Endometrial microvascular endothelial cells (primary cell): ENCODE measurements around the gene SCYGR3. TPM values are rescaled to one million over a fixed set of nuclear protein-coding genes. Genes with fewer than 3 reads are reported as not detected.
"Not testable (repeated sequence)": the region's sequence is repeated elsewhere in the genome, so short reads cannot be mapped to it uniquely, and the experiment has no call there.

Experiments
- in situ Hi-C: cut with HindIII; loops from 2 replicates; pipeline ENCODE4 v1.10.0; 2017; ENCODE audit warnings: low sequenced_read_pairs, low pct_unique_long_range_greater_than_20kb; ENCODE audit errors: inconsistent ontology term
- total RNA-seq: library from RNA; depleted of rRNA; stranded (reverse); fragments of >200 nt; gene quantifications from one replicate; pipeline ENCODE4 v1.2.3, GENCODE V29; 2015; ENCODE audit errors: inconsistent ontology term

SCYGR3 gene
- total RNA-seq, 1 donor from 2014 or later = not detected

GRCh38 chr2:227615906-227616305, 1.3 kb upstream of the SCYGR3 start:
- in situ Hi-C loops = no loop called here

- in situ Hi-C loops = no loop called here
These were observed 541 bp upstream of the SCYGR3 start for GRCh38 chr2:227615181-227615580.

DNA sequence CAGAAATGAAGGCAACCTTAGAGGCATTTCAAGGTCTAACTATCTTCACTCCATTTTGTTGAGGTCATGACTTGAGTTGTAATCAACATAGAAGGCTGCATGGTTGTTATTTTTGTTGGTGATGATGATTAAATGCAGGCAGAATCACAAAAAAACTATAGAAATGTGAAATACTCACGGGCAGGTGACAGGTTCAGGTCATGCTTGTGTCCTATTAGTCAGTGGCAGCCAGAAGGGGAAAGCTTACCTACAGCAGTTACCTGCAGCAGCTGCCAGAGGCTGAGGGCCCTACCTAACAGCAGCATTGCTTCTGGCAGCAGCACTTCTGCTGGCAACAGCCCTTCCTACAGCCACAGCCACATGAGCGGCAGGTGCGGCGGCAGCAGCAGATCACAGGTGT, 394 bp downstream of the SCYGR3 start:
- in situ Hi-C loops = no loop called here

DNA sequence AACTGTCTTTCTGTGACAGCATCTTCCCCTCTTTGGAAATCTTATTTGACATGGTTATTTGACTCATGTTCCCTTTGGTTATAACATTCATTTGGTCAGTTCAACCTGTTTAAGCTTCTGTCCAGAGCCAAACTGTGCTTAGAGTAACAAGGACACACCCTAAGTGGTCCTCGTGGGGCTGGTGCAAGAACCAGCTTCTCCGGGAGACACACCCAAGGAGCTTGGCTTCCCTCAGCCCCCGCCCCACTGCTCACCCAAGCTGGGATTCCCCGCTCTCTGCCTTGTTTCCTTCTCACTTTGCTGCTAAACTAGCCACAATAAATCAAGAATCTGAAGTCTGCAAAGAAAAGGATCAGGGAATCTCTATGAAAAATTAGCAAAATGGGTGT, 1.4 kb downstream of the SCYGR3 start:
- in situ Hi-C loops = no loop called here

GRCh38 chr2:227612546-227613271, 1.9 kb downstream of the SCYGR3 start:
- in situ Hi-C loops = no loop called here

DNA sequence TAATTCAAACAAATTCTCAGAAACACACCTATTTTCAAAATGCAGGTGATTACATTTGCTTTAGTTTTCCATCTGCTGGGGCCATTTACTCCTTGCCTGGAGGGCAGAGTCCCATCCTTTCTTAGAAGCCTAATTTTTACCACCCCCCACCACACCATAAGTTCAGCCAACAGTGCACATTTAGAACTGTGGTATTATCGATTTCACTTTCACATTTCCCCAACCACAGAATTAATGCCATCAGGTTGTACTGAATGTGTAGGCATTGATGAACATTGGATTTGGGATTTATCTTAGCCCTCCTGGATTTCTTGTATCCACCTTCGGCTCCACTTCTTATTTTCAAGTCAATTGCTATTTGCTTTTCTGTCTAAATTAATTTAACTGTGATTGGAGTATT, 4.5 kb downstream of the SCYGR3 start:
- in situ Hi-C loops = no loop called here

- in situ Hi-C loops = no loop called here
These were observed 5.9 kb downstream of the SCYGR3 start for GRCh38 chr2:227608561-227609338.

GRCh38 chr2:227607941-227608340, 6.7 kb downstream of the SCYGR3 start:
- in situ Hi-C loops = no loop called here

DNA sequence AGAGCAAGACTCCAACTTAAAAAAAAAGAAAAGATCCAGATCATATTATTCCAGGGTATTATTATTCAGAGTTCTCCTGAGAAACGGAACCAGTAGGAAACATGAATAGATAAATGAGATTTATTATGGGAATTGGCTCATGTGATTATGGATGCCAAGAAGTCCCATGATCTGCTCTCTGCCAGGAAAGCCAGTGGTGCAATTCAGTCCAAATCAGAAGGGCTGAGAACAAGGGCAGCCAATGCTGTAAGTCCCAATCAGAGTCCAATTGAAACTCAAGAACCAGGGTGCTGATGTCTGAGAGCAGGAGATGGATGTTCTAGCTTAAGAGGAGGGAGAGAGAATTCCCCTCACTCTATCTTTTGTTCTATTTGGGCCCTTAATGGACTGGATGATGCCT, 8.2 kb downstream of the SCYGR3 start:
- in situ Hi-C loops = no loop called here

- in situ Hi-C loops = no loop called here
These were observed 12.3 kb downstream of the SCYGR3 start for GRCh38 chr2:227602358-227602757.

GRCh38 chr2:227598835-227599503, 15.7 kb downstream of the SCYGR3 start, which contains the start of gene SCYGR2:
SCYGR2 (plus strand) TSS chr2:227598893; CDS start chr2:227598893, 0 bp downstream.
- in situ Hi-C loops = not testable (repeated sequence)

- in situ Hi-C loops = no loop called here
These were observed 16.6 kb downstream of the SCYGR3 start for GRCh38 chr2:227597998-227598397.

DNA sequence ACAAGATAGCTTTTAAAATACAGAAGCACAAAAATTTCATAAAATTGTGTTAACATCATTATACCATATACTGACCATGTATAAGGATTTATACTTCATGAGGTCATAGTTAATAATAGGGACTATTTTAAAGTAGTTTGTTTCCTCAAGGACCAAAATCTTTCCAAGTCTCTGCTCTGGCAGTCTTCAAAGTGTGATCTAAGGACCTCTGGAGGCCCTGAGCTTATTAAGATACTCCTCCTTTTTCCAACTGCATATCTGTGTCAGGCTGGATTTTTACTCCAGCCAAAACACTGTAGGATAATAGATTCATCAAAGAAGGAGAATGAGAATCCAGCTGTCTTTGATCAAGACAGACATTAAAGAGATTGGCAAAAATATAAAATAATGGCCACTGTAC, 17.6 kb downstream of the SCYGR3 start:
- in situ Hi-C loops = no loop called here

DNA sequence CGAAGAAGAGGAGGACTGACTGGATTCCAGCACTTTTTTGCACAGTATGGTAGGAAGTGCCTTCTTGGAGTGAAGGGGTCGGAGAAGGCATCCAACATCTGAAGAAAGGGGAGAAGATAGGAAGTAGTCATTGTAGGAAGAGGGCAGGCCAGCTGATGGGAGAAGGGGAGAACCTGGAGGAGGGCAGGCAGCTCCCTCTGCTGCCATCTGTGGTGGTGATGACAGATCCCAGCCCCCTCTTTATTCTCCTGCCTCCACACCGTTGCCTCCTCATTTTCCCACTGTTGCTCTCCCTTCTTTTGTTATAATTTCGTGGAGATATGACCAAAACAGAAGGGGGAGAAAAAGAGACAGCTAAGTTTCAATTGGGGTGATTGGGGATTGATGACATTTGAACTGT, 18.8 kb downstream of the SCYGR3 start:
- in situ Hi-C loops = no loop called here

GRCh38 chr2:227592694-227593387, 21.8 kb downstream of the SCYGR3 start:
- in situ Hi-C loops = no loop called here

- in situ Hi-C loops = no loop called here
These were observed 32.3 kb downstream of the SCYGR3 start for GRCh38 chr2:227582369-227582768.

DNA sequence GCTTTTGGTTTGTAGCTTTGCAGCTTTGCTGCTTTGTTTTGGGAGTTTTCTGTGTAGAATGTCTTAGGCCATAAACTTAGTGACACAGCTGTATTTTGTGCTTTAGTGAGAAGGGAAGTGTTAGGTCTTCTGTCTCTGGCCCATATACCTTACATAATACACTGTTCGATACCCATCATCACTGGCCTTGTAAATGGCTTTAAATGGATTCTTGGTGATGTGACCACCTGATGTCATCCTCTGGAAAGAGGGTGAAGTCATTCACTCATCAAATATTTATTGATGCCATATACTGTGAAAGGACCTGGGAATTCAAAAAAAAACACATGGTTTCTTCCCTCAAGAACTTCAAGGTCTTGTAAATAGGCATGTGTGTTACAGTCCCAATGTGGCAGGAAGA, 34.8 kb downstream of the SCYGR3 start:
- in situ Hi-C loops = no loop called here

GRCh38 chr2:227578642-227579041, 36.0 kb downstream of the SCYGR3 start:
- in situ Hi-C loops = no loop called here

DNA sequence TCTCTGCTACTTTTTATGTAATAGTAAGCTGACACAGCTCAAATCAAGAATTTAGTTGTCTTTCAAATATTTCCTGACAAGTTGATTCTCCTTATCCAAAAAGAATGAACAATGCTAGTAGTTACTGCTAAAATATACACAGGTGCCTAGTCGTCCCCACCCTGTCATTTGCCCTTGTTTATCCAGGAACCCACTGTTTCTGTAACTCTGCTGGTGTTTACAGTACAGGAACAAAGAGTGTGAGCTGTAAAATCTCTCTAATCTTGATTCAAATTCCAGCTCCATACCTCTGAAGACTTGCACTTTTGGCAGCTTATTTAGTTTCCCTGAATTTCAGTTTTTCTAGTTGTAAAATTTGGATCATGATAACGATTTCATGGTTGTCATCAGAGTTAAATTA, 37.1 kb downstream of the SCYGR3 start:
- in situ Hi-C loops = no loop called here
